WI38 (cell line): ENCODE data around the gene ADAMTSL4.
A peak's percentile ranks its signal among the peaks of the same experiment; 100 is the strongest.

ENCODE experiments used
- H3K4me3 ChIP-seq: 2 replicates; pipeline ENCODE4 v1.5.1; 2011; ENCODE audit warnings: low read depth, mild to moderate bottlenecking, control low read depth, low read length
- TF ChIP-seq, protein P1 (sequence below): IDR thresholded peaks from 2 replicates; pipeline ENCODE4 v1.5.1; 2012; ENCODE audit warnings: low read depth, mild to moderate bottlenecking, control low read depth, low read length

The ADAMTSL4 gene

DNA sequence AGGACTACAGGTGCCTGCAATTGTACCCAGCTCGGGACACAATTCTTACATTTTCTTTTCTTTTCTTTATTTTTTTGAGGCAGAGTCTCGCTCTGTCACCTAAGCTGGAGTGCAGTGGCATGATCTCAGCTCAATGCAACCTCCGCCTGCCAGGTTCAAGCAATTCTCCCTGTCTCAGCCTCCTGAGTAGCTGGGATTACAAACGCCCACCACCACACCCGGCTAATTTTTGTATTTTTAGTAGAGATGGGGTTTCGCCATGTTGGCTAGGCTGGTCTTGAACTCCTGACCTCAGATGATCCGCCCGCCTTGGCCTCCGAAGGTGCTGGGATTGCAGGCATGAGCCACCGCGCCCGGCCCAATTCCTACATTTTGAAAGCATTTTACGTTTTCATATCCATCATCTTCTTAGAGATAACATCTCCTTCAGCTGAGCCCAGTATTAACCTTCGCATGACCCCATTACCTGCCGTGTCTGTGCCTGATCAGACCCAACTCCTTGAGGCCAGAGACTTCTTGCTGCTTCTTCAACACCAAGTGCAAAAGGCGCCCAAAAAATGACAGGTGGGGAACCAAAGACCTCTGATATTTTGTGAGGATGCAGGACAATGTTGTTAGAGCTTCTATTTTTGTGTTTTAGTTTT lies 2.8 kb upstream of the ADAMTSL4 start:
- TF ChIP-seq, protein P1, sequence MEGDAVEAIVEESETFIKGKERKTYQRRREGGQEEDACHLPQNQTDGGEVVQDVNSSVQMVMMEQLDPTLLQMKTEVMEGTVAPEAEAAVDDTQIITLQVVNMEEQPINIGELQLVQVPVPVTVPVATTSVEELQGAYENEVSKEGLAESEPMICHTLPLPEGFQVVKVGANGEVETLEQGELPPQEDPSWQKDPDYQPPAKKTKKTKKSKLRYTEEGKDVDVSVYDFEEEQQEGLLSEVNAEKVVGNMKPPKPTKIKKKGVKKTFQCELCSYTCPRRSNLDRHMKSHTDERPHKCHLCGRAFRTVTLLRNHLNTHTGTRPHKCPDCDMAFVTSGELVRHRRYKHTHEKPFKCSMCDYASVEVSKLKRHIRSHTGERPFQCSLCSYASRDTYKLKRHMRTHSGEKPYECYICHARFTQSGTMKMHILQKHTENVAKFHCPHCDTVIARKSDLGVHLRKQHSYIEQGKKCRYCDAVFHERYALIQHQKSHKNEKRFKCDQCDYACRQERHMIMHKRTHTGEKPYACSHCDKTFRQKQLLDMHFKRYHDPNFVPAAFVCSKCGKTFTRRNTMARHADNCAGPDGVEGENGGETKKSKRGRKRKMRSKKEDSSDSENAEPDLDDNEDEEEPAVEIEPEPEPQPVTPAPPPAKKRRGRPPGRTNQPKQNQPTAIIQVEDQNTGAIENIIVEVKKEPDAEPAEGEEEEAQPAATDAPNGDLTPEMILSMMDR = no peak
- H3K4me3 ChIP-seq = no peak overlapping the region

DNA sequence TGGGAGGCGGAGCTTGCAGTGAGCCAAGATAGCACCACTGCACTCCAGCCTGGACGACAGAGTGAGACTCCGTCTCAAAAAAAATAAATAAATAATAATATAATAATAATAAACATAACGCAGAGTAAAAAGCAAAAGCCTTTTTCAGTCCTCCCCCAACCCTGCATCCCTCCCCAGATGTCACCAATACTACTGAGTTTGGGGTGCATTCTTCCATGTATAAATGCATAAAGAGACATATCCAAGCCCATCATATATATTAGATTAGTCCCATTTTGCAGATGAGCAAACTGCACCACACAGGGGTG lies 930 bp upstream of the ADAMTSL4 start:
- H3K4me3 ChIP-seq = peak overlapping the region; percentile 63
- TF ChIP-seq, protein P1 = no peak

DNA sequence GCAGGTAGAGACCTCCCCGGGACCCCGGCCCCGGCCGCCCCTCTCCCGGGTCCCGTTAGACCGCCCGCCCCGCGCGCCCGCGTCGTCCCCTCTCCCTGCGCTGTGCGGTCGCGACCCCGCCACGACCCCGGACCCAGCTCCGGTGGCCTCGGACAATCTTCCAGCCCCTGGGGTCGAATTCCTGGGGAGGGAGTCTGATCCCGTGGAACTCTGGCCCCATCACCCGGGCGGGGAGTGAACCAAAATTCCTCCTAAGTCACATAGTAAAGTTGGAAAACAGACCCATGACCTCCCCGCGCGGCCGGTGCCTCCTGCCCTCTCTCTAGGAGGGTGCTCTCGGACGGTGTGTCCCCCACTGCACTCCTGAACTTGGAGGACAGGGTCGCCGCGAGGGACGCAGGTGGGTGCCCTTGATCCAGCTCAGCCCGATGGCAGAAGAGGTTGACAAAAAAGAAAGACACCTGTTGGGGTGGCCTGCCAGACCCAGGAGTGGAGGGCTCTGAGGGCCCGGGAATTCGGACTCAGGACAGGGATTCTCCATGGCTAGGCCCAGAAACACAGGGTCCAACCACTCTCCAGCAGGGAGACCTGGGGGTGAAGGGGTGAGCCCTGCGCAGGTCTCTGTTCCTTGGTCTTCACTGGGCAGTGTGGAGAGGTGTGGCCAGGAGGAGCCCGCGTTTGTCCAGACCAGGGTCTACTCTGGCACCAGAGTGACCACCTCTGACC lies 451 bp downstream of the ADAMTSL4 start:
- H3K4me3 ChIP-seq = peak overlapping the region; percentile 63
- TF ChIP-seq, protein P1 = 0 out of 2 replicates have a peak, but pooled peaks have one; percentile 22

DNA sequence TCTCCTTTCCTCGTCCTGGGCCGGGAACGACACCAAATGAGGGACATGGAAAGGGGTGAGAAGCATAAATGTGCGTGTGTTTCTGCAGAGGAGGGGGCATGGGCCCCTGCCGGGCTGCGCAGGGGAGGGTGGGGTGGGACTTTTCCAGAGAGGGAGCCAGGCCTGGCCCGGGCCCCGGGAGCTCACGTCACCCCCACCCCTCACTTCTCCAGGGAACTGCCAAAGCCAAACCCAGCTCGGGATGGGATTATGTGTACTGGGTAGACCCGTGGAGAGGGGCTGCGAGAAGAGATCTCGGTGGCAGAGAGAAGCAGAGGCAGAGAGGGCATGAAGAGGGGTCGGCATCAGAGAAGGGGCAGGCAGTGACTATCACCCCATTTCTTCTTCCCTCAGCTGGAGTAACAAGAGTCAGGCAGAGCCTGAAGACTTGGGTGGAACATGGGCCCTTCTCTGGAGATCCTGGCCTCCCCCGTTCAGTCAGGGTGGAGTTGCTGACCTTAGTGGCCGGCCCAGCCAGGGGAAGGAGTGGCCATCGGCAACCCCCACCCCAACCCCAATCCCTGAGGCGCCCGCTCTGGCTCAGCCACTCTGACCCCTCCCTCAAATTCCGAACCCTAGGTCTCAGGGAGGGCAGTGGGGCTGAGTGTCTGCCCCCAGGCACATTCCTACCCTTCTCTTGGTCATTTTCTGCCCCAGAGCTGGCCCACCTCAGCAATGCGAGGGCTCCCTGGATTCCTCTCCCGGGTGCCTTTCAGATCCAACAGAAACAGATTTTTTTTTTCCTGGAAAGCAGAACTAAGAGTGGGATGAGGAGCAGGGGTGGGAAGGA lies 1.2 kb downstream of the ADAMTSL4 start:
- peak overlapping the region; percentile 63 for H3K4me3 ChIP-seq
- TF ChIP-seq, protein P1 = no peak

DNA sequence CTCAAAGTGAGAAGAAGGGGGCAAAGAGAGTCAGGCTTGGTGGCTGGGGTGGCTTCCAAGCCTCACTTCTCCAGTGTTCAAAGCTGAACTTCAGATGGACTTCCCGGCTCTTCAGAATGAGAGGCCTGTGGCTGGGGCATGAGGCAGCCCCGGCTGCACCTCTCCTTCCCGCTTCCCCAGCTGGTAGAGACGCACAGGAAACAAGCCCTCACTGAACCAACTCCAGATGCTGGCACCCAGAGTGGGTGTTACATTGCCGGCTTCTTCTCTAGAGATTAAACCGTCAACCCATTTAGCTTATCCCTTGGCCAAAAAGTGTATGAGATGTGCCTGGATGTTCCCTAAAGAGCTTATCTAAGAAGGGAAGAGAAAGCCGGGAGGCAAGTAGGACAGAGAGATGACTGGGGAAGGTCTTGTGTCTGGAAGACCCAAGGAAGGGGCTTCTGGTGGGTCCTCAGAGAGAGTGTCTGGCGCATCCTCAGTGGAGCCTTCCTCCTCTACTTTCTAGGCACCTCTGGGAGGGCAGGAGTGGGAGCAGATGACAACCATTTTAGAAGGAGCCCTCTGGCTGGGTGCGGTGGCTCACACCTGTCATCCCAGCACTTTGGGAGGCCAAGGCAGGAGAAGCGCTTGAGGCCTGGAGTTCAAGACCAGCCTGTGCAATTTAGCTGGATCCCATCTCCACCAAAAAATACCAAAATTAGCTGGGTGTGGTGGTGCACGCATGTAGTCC lies 2.0 kb downstream of the ADAMTSL4 start:
- TF ChIP-seq, protein P1 = no peak
- H3K4me3 ChIP-seq = no peak overlapping the region

DNA sequence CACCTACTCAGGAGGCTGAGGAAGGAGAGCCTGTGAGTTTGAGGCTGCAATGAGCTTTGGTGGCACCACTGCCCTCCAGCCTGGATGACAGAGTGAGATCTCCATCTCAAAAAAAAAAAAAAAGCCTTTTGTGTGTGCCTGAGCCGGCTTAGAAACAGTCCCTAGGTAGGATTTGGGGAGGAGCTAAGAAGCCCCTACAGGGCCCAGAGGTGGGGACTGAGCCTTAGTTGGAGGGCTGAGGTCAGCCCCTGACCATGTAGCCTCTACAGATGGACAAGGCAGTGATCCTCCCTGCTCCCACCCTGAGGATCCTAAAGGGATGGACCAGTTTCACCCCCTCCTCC lies 2.5 kb downstream of the ADAMTSL4 start:
- TF ChIP-seq, protein P1 = no peak
- no peak overlapping the region for H3K4me3 ChIP-seq
